ENCODE results near the gene SETBP1. TPM values are rescaled to one million over a fixed set of nuclear protein-coding genes. Genes with fewer than 3 reads are reported as not detected.

SETBP1 gene
- total and polyA plus RNA-seq, 8 donors: 1.4 to 66.5 (median 20.1) TPM

DNA sequence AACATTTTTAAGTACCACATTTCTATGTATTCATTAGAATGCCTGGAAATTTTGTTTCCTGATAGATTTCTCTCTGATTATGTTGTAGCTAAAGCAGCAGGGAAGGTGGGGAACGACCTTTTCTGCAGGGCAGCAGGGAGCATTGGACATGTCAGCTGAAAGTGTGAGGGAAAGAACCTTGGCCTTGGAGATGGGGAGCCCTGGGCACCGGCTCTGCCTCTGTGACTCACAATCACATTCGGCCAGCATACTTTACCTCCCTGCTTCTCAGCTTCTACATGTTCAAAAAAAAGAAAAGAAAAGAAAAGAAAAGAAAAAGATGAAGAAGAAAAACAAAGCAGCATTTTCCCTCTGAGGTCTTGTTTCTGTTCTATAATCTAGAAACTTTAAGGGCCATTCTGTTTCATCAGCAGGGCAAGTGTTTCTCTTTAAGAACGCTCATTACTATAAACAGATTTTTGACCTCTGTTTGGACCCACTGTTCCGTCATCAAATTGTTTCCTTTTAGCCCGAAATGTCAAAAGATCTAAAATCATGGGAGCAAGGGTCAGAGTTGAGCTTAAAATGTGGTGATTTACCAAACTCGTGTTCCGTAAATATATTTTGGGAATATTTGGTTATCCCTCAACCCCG is 27.9 kb downstream of the SETBP1 start:
- H3K36me3 ChIP-seq: peaks cover 0 to 7% (median 4%) of the 10 kb centered on the region in 4 donors
- intact Hi-C loops (cut with DNase I; ENCODE audit: low total_unique reads): no loop called here
- H3K27me3 ChIP-seq: no peaks in the 10 kb centered on the region
- TF ChIP-seq EP300 (IDR thresholded peaks at IDR 0.05) (no peak), POLR2A (IDR thresholded peaks at IDR 0.05) (no peak), POLR2AphosphoS5 (IDR thresholded peaks at IDR 0.05) (peak in 1 of 3 donors; percentile 46)
- DNase-seq: no peak
- H3K4me3 ChIP-seq: no peak overlapping the region
- peaks cover 17 to 60% (median 40%) of the 10 kb centered on the region in 4 donors for H3K4me1 ChIP-seq
- 59 to 83% (median 71%) methylated on average over 9 of the region's 9 CpGs for WGBS, 5 donors
- H3K27ac ChIP-seq: peak overlapping the region in 4 of 5 donors; percentile 45 to 80 (median 72)
- H3K9me3 ChIP-seq: no peaks in the 10 kb centered on the region

DNA sequence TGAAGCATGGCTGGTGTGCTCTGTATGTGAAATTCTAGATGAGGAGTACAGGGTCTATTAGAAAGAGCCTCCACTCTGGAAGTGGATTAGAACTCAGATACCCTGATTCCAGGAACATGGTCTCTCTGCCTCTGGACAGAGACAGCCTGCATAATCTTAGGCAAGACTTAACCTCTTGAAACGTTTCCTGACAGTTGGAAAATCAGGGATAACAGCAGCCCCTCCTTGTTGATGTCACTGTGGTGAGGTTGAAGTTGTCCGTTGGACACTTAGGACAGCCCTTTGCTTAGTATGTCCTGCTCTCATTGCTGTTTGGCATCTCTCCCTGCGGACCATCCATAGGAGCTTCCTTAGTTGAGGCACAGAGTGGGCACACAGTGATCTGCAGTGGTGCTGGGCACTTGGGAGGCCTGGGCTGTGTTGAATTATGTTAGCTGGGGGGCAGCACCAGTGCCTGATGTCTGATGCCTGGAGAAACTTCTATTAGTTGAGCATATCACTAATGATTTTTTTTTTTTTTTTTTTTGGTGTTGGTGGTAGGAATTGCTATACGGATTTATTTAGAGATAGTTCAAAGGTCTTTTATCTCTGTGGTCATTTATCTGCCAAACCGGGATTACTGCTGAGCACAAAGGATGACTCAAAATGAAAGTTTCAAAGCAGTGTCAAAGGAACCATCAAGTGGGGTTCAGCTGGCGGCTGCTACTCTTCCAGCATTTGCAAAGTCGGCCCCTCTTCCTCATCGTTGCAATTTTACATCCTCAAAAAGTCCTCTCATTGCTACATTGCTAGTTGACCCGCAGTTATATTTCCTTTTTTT is 28.8 kb downstream of the SETBP1 start:
- no peak for TF ChIP-seq POLR2AphosphoS5 (IDR thresholded peaks at IDR 0.05)
- no peak for TF ChIP-seq EP300 (IDR thresholded peaks at IDR 0.05)
- TF ChIP-seq POLR2A (IDR thresholded peaks at IDR 0.05): no peak
- TF ChIP-seq, protein P1, sequence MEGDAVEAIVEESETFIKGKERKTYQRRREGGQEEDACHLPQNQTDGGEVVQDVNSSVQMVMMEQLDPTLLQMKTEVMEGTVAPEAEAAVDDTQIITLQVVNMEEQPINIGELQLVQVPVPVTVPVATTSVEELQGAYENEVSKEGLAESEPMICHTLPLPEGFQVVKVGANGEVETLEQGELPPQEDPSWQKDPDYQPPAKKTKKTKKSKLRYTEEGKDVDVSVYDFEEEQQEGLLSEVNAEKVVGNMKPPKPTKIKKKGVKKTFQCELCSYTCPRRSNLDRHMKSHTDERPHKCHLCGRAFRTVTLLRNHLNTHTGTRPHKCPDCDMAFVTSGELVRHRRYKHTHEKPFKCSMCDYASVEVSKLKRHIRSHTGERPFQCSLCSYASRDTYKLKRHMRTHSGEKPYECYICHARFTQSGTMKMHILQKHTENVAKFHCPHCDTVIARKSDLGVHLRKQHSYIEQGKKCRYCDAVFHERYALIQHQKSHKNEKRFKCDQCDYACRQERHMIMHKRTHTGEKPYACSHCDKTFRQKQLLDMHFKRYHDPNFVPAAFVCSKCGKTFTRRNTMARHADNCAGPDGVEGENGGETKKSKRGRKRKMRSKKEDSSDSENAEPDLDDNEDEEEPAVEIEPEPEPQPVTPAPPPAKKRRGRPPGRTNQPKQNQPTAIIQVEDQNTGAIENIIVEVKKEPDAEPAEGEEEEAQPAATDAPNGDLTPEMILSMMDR (IDR thresholded peaks at IDR 0.05): no peak
- 54 to 64% (median 61%) methylated on average over 8 to 9 of the region's 9 CpGs for WGBS, 5 donors
- peaks cover 0 to 13% (median 4%) of the 10 kb centered on the region in 4 donors for H3K36me3 ChIP-seq
- H3K4me3 ChIP-seq: no peak overlapping the region
- no peaks in the 10 kb centered on the region for H3K9me3 ChIP-seq
- intact Hi-C loops (cut with DNase I; ENCODE audit: low total_unique reads): no loop called here
- peak overlapping the region in 4 of 5 donors; percentile 45 to 80 (median 72) for H3K27ac ChIP-seq
- H3K4me1 ChIP-seq: peaks cover 17 to 56% (median 35%) of the 10 kb centered on the region in 4 donors
- H3K27me3 ChIP-seq: no peaks in the 10 kb centered on the region
- no peak for DNase-seq

DNA sequence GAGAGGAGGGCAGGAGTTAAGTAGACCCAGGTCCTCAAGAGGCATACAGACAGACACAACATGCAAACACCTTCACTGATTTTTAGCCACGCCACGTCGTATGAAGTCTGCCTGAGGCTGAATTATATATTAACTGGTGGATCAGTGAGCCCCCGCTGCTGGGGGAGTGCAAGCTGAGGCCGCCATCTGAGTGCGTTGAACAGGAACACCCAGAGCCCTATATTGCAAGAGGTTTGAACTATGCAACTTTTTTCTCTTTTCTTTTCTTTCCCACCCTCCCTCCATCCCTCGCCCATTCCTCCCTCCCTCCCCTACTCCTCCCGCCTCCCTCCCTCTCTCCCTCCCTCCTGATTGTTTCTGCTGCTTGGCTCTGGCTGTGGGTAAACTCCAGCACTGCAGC is 30.2 kb downstream of the SETBP1 start:
- Histone ChIP-seq H3K36me3 (peaks cover 0 to 13% (median 4%) of the 10 kb centered on the region in 4 donors), H3K27ac (peak overlapping the region in 1 of 5 donors; percentile 8), H3K4me1 (peaks cover 13 to 63% (median 41%) of the 10 kb centered on the region in 4 donors), H3K9me3 (no peaks in the 10 kb centered on the region), H3K4me3 (no peak overlapping the region), H3K27me3 (no peaks in the 10 kb centered on the region)
- TF ChIP-seq POLR2A (IDR thresholded peaks at IDR 0.05): no peak
- TF ChIP-seq EP300 (IDR thresholded peaks at IDR 0.05): no peak
- no peak for TF ChIP-seq POLR2AphosphoS5 (IDR thresholded peaks at IDR 0.05)
- TF ChIP-seq, protein P1 (IDR thresholded peaks at IDR 0.05): no peak
- WGBS, 5 donors: 91 to 97% (median 97%) methylated on average over 8 of the region's 8 CpGs
- intact Hi-C loops (cut with DNase I; ENCODE audit: low total_unique reads): no loop called here
- DNase-seq: no peak

DNA sequence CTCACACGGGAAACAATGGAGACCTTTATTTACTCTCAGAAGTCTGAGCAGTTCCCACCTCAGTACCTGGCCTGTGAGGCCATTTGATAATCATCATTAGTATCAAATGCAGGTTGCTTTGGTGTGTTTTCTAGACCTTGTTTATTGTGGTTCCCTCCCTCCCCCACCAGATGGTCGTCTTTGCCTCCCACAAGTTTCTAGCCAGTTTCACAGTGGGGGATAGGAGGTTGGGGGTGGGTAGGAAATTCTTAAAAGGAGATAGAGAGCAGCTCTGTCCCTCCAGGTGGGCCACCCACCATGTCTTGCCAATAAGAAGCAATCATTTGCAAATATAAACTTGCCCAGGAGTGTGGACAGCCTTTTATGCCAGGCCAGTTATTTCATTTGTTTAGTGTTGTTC is 31.3 kb downstream of the SETBP1 start:
- DNase-seq: no peak
- peaks cover 0 to 13% (median 4%) of the 10 kb centered on the region in 4 donors for H3K36me3 ChIP-seq
- no peaks in the 10 kb centered on the region for H3K27me3 ChIP-seq
- H3K4me3 ChIP-seq: no peak overlapping the region
- no peak overlapping the region for H3K27ac ChIP-seq
- intact Hi-C loops (cut with DNase I; ENCODE audit: low total_unique reads): no loop called here
- TF ChIP-seq, protein P1 (IDR thresholded peaks at IDR 0.05): no peak
- TF ChIP-seq EP300 (IDR thresholded peaks at IDR 0.05) (no peak), POLR2A (IDR thresholded peaks at IDR 0.05) (no peak), POLR2AphosphoS5 (IDR thresholded peaks at IDR 0.05) (no peak)
- H3K4me1 ChIP-seq: peaks cover 9 to 67% (median 42%) of the 10 kb centered on the region in 4 donors
- WGBS, 5 donors: 57 to 69% (median 64%) methylated on average over 2 of the region's 2 CpGs
- no peaks in the 10 kb centered on the region for H3K9me3 ChIP-seq

All from stomach (tissue), 9 donors.